ENCODE measurements around the gene NXNL2.
A peak's percentile ranks its signal among the peaks of the same experiment; 100 is the strongest.

NXNL2 gene

DNA sequence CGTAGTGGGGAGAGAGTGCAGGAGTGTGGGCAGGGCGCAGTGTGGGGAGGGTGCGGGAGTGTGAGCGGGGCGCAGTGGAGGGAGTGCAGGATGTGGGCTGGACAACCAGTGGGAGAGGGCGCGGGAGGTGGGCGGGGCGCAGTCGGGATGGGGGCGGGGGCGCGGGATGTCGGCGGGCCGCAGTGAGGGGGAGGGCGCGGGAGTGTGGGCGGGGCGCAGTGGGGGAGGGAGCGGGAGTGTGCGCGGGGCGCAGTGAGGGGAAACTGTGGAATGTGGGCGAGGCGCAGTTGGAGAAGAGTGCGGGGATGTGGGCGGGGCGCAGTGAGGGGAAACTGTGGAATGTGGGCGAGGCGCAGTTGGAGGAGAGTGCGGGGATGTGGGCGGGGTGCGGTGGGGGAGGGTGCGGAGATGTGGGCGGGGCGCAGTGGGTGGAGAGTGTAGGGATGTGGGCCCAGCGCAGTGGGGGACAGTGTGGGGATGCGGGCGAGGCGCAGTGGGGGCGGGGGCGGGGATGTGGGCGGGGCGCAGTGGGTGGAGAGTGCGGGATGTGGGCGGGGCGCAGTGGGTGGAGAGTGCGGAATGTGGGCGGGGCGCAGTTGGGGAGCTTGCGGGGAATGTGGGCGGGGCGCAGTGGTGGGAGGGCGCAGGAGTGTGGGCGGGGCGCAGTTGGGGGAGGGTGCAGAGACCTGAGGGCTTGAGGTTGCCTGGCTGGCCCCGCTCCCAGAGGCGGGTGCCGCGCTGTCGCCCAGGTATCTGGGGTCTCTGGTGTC lies at the start of gene NXNL2:
TSS of gene NXNL2 (plus strand) at position 723 of the 770 bp plus-strand sequence. CDS start 257 bp downstream, outside the sequence.
- TF ChIP-seq CTCF (IDR thresholded peaks at IDR 0.05; ENCODE audit: extremely low read depth, missing control alignments) = no peak
- DNase-seq (ENCODE audit: low spot score) = peak; percentile 40

GRCh38 chr9:88488166-88488565 lies 46.8 kb upstream of the NXNL2 start:
- no peak for TF ChIP-seq CTCF (IDR thresholded peaks at IDR 0.05; ENCODE audit: extremely low read depth, missing control alignments)

DNA sequence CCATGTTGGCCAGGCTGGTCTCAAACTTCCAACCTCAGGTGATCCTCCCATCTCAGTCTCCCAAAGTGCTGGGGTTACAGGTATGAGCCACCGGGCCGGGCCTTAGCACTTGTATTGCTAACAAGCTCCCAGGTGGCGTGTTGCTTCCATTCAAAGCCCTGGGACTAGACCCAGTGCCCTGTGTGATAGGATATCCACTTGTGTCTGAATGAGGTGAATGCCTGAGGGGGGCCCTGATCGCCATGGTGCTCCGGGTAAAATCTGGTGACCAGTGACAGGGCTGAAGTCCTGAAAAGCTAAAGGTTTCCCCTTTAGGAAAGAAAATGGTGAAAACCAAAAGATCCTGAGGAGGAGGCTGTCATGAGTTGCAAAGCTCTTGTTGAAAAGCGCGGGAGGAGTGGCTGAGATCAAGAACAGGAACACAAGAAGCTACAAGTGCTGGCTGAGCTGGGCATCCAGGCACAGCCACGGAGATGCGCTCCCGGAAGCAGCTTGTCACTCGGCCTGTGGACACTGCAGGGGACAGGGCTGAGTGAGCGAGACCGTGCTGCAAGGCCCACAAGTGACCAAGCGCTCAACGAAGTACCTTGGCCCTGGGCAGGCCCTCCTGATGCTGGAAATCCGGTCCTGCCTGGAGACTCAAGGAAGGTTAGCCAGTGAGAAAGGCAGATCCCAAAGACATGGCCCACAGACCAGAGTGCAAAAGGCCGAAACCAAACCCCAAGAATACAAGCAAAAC lies 39.8 kb upstream of the NXNL2 start:
- no peak for DNase-seq (ENCODE audit: low spot score)
- TF ChIP-seq CTCF (IDR thresholded peaks at IDR 0.05; ENCODE audit: extremely low read depth, missing control alignments) = no peak

More at GRCh38 chr9:88488166-88488565, 46.8 kb upstream of the NXNL2 start:
- DNase-seq (ENCODE audit: low spot score) = no peak

- no peak for TF ChIP-seq CTCF (IDR thresholded peaks at IDR 0.05; ENCODE audit: extremely low read depth, missing control alignments)
- no peak for DNase-seq (ENCODE audit: low spot score)
Measured at GRCh38 chr9:88497224-88497623, 37.8 kb upstream of the NXNL2 start.

DNA sequence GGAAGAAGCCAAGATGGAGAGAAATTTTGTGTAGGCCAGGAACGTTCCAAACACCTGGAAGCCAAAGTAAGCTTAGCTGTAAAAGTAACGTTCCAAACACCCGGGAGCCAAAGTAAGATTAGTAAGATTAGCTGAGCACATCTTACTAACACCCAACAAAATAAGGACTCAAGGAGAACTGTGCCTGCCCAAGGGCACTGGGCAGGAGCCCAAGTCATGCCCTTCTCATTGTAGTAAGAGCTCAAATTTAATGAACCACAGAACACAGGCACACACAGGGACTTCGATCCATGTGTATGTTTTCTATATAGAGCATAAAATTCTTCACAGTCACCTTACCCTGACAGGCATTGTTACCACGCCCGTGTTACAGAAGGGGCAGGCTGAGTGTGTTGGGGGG lies 36.1 kb upstream of the NXNL2 start:
- DNase-seq (ENCODE audit: low spot score) = no peak
- no peak for TF ChIP-seq CTCF (IDR thresholded peaks at IDR 0.05; ENCODE audit: extremely low read depth, missing control alignments)

- TF ChIP-seq CTCF (IDR thresholded peaks at IDR 0.05; ENCODE audit: extremely low read depth, missing control alignments) = no peak
- no peak for DNase-seq (ENCODE audit: low spot score)
Measured at GRCh38 chr9:88501086-88501485, 33.9 kb upstream of the NXNL2 start.

DNA sequence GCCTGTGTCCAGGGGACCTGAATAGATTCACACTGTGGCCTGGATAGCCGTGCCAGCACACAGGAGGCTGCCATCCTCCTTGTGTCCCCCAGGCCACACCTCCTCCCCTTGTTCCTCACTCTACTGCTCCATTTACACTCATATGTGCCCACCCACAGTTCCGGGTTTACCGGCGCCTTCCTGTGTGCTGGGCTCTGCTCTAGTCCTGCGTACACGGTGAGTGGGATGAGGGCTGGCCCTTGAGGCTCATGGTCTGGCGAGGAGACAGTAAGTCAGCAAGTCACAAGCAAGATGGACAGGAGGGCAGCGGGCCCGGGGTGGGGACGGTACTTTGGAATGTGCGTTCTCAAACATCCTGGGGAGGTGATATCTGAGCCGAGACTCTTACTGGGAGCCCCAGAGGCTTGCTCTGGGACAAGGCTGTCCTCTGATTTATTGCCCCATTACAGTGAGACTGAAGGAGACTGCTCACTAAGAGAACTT lies 32.4 kb upstream of the NXNL2 start:
- no peak for TF ChIP-seq CTCF (IDR thresholded peaks at IDR 0.05; ENCODE audit: extremely low read depth, missing control alignments)
- no peak for DNase-seq (ENCODE audit: low spot score)

Measured in GM20000 (cell line).